ENCODE data around the gene IFIH1.

The IFIH1 gene

DNA sequence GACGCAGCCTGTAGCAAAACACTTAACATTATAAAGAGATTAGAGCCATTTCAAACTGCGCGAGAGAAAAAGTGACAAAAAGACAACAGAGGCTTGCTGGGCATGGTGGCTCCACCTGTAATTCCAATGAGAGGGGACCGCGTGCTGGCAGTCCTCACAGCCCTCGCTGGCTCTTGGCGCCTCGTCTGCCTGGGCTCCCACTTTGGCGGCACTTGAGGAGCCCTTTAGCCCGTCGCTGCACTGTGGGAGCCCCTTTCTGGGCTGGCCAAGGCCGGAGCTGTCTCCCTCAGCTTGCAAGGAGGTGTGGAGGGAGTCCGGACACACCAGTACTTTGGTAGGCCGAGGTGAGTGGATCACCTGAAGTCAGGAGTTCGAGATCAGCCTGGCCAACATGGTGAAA is 9.3 kb upstream of the IFIH1 start:
- TF ChIP-seq, protein P1, sequence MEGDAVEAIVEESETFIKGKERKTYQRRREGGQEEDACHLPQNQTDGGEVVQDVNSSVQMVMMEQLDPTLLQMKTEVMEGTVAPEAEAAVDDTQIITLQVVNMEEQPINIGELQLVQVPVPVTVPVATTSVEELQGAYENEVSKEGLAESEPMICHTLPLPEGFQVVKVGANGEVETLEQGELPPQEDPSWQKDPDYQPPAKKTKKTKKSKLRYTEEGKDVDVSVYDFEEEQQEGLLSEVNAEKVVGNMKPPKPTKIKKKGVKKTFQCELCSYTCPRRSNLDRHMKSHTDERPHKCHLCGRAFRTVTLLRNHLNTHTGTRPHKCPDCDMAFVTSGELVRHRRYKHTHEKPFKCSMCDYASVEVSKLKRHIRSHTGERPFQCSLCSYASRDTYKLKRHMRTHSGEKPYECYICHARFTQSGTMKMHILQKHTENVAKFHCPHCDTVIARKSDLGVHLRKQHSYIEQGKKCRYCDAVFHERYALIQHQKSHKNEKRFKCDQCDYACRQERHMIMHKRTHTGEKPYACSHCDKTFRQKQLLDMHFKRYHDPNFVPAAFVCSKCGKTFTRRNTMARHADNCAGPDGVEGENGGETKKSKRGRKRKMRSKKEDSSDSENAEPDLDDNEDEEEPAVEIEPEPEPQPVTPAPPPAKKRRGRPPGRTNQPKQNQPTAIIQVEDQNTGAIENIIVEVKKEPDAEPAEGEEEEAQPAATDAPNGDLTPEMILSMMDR (conservative IDR thresholded peaks at IDR 0.05; ENCODE audit: control insufficient read depth, insufficient read depth, low read depth, low read length): no peak
- no peak overlapping the region for H3K4me3 ChIP-seq (ENCODE audit: control insufficient read depth, low read depth, low read length)
- DNase-seq (ENCODE audit: low read depth): no peak

DNA sequence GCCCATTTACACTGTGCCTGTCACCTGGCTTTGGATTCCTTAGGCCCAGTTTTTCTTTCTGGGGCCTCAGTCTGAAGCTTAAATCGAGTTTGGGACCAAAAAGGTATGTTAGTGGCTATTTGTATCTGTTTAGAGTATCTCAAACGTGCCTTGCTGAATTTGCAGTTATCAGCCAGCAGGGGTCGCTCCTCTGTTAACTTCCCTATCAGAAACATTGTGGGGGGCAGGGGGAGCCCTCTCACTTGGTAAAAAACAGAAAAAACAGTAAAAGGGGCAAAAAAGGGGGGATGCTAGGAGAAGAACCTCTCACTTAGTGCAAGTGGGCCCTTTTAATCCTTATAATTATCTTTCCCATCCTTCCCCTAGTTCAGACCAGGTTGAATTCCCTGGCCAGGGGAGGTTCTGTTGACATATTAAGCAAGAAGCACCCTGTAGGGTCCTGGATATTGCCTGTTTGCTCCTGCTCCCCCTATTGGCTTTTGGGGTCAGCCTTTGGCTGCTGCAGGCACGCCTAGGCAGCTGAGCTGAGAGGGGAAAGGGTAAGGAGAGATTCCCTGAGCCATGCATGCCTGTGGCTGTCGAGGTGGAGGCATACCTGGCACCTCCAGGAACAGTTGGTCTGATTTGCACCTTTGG is 8.8 kb upstream of the IFIH1 start:
- TF ChIP-seq, protein P1 (conservative IDR thresholded peaks at IDR 0.05; ENCODE audit: control insufficient read depth, insufficient read depth, low read depth, low read length): peak; percentile 59
- peak; percentile 21 for DNase-seq (ENCODE audit: low read depth)
- no peak overlapping the region for H3K4me3 ChIP-seq (ENCODE audit: control insufficient read depth, low read depth, low read length)

DNA sequence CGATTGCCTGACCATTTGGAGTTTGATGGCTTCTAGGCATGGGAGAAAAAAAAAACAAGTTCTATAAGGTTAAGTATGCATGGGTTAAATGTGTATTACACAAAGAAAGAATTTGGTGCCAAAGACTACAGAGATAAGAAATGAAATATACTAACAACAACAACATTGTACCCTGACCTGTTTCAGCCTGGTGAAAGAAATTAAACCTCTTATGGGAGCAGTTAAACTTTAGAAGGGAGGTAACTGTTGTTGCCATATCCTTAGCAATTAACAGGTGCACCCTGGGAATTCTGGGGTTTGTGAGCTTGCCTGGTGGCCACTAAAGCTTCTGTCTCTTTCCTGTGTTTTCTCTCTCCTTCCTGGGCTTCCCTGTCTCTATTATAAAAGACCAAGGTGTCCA is 6.5 kb upstream of the IFIH1 start:
- H3K4me3 ChIP-seq (ENCODE audit: control insufficient read depth, low read depth, low read length): no peak overlapping the region
- TF ChIP-seq, protein P1 (conservative IDR thresholded peaks at IDR 0.05; ENCODE audit: control insufficient read depth, insufficient read depth, low read depth, low read length): no peak
- DNase-seq (ENCODE audit: low read depth): no peak

DNA sequence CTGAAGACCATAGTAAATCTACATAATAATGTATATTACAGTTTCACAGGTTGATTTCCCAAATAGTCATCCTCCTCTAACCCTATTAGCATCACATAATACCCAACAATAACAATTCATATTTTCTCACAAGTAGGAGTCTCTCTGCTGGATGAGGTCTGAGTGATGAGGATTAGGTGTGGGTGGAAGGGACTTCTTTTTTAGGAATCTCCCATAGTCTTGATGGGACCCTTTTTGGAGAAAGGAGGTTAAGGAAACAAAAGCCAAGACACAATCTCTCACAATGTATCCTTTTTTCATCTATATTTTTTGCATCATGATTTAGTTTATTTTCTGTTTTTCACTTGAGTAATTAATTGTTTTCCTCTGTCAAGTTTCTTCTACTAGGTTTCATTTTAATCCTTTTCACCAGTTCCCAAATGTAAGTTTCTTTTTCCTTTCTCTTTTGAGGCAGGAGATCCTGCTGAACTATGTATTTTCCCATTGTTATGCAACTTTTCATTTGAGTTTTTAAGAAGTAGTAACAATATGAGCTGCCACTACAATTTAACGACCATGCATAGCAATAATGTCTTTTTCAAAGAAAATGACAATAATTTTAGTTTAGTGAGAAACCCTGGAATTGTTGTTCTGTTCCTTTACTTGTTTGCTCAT is 2.5 kb upstream of the IFIH1 start:
- H3K4me3 ChIP-seq (ENCODE audit: control insufficient read depth, low read depth, low read length): no peak overlapping the region
- DNase-seq (ENCODE audit: low read depth): no peak
- TF ChIP-seq, protein P1 (conservative IDR thresholded peaks at IDR 0.05; ENCODE audit: control insufficient read depth, insufficient read depth, low read depth, low read length): no peak

DNA sequence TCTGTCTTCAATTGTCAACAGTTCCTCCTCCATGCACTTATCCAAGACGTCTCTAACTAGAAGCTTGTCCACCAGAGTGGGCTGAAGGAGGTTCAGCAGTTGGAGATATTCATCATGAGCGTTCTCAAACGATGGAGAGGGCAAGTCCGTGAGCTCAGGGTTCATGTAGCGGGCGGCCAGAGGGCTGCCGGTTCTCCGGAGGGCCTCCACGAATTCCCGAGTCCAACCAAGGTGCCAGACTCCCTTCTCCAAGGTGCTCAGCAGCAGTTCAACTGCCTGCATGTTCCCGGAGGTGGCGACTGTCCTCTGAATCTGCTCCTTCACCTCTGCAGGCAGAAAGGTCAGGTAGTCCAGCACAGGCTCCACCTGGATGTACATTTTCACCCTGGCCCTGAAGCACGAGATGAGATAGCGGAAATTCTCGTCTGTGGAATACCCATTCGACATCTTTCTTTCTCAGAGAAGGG is 590 bp downstream of the IFIH1 start:
- peak; percentile 16 for DNase-seq (ENCODE audit: low read depth)
- TF ChIP-seq, protein P1 (conservative IDR thresholded peaks at IDR 0.05; ENCODE audit: control insufficient read depth, insufficient read depth, low read depth, low read length): no peak
- peak overlapping the region; percentile 78 for H3K4me3 ChIP-seq (ENCODE audit: control insufficient read depth, low read depth, low read length)

DNA sequence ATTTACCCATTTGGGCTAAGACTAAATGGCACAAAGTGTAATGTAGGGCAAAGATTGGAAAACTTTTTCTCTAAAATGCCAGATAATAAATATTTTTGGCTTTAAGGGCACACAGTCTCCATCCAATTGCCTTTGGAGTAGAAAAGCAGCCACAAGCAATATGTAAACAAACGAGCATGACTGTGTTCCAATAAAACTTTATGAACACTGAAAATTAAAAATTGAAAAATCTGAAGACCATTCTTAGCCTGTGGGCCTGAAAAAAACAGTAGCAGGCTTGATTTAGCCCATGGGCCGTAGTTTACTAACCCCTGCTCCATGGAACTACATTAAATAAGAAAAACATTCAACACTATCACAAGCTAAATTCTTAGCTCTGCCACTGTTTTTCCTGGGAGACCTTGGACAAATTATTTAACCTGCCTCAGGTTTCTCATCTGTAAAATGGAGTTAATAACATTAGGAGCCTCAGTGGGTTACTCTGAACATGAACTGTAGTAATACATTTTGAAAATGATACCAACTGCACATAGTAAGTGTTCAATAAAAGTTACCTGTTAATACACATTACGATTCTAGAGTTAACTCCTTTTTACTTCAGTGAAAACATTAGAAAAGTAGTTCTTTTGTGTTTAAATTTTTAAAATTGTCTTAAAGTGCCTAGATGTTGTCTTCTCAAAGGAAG is 1.3 kb downstream of the IFIH1 start:
- TF ChIP-seq, protein P1 (conservative IDR thresholded peaks at IDR 0.05; ENCODE audit: control insufficient read depth, insufficient read depth, low read depth, low read length): no peak
- no peak for DNase-seq (ENCODE audit: low read depth)
- peak overlapping the region; percentile 78 for H3K4me3 ChIP-seq (ENCODE audit: control insufficient read depth, low read depth, low read length)
